Natural killer cell (primary cell): ENCODE data around the gene NUDCD2. TPM values are rescaled to one million over a fixed set of nuclear protein-coding genes. Genes with fewer than 3 reads are reported as not detected.
"Not testable (repeated sequence)": the region's sequence is repeated elsewhere in the genome, so short reads cannot be mapped to it uniquely, and the experiment has no call there.

Source experiments
- ATAC-seq, 3 donors: fragments of 150-1000 bp in 2 of 3; fragments of 200-7000 bp in 1 of 3; cut with Tn5 transposase; 1 replicate in 1 of 3; 2 replicates in 2 of 3; pipeline ENCODE4 v1.10.0; 2021; ENCODE audit warnings: mild to moderate bottlenecking in 2 of 3, moderate library complexity in 2 of 3
- DNase-seq, 2 donors: peaks; one replicate each; pipeline versions ENCODE4 v3.0.0 to v3.0.0-alpha.2; 2013 to 2021; ENCODE audit warnings: mixed read lengths in 1 of 2
- H3K27ac ChIP-seq: one replicate; pipeline ENCODE4 v1.5.1; 2013; ENCODE audit warnings: mild to moderate bottlenecking, low read length
- H3K27me3 ChIP-seq: one replicate; pipeline ENCODE4 v1.6.1; 2013; ENCODE audit warnings: low read length; ENCODE audit not compliant: control insufficient read depth, insufficient read depth
- H3K36me3 ChIP-seq: one replicate; pipeline ENCODE4 v1.6.1; 2013; ENCODE audit warnings: low read length; ENCODE audit not compliant: control insufficient read depth, insufficient read depth
- H3K4me1 ChIP-seq: one replicate; pipeline ENCODE4 v1.6.1; 2013; ENCODE audit warnings: low read length; ENCODE audit not compliant: control insufficient read depth, insufficient read depth
- H3K4me3 ChIP-seq: one replicate; pipeline ENCODE4 v1.5.1; 2013; ENCODE audit warnings: low read length
- H3K9me3 ChIP-seq: one replicate; pipeline ENCODE4 v1.6.1; 2013; ENCODE audit warnings: low read length; ENCODE audit not compliant: control insufficient read depth, insufficient read depth
- H3K27ac Mint-ChIP-seq, 2 donors: one replicate each; pipeline ENCODE4 v1.8.0; 2022; ENCODE audit warnings: mild to moderate bottlenecking in 2 of 2, mixed read lengths in 2 of 2, moderate library complexity in 1 of 2
- H3K27me3 Mint-ChIP-seq, 2 donors: one replicate each; pipeline ENCODE4 v1.8.0; 2022; ENCODE audit warnings: low read depth in 2 of 2, mixed read lengths in 2 of 2
- H3K36me3 Mint-ChIP-seq: one replicate; pipeline ENCODE4 v1.8.0; 2022; ENCODE audit warnings: mixed read lengths
- H3K4me1 Mint-ChIP-seq, 2 donors: one replicate each; pipeline ENCODE4 v1.8.0; 2022; ENCODE audit warnings: mixed read lengths in 2 of 2
- H3K4me3 Mint-ChIP-seq: one replicate; pipeline ENCODE4 v1.8.0; 2022; ENCODE audit warnings: mild to moderate bottlenecking, moderate library complexity, mixed read lengths
- H3K9me3 Mint-ChIP-seq, 2 donors: one replicate each; pipeline ENCODE4 v1.8.0; 2022; ENCODE audit warnings: mixed read lengths in 2 of 2
- WGBS: methylation state at CpG from one replicate; pipeline ENCODE4 v1.1.7; 2013; ENCODE audit warnings: missing lambda C conversion rate; ENCODE audit not compliant: insufficient coverage; 5-methylcytosine and 5-hydroxymethylcytosine counted together
- intact Hi-C: fragments of 100-400 bp; cut with micrococcal nuclease; formaldehyde crosslinking; loops from one replicate; pipeline ENCODE4 v1.14.2; 2022
- total RNA-seq, 4 donors: library from RNA; stranded (reverse); fragments of 120-200 nt in 1 of 4; gene quantifications; one replicate each; pipeline versions ENCODE4 v1.2.3 to v1.2.4, GENCODE V29; 2013 to 2022
- TF ChIP-seq, protein P1 (sequence below): fragments of 200-600 bp; IDR thresholded peaks from one replicate; pipeline ENCODE4 v1.8.0; 2022; ENCODE audit warnings: antibody characterized with exemption

The NUDCD2 gene
- total RNA-seq, 3 donors from 2014 or later (not counting 1 experiment from before 2014, with no cell fraction given): 13.2 to 24.7 (median 21.7) TPM

- TF ChIP-seq, protein P1, sequence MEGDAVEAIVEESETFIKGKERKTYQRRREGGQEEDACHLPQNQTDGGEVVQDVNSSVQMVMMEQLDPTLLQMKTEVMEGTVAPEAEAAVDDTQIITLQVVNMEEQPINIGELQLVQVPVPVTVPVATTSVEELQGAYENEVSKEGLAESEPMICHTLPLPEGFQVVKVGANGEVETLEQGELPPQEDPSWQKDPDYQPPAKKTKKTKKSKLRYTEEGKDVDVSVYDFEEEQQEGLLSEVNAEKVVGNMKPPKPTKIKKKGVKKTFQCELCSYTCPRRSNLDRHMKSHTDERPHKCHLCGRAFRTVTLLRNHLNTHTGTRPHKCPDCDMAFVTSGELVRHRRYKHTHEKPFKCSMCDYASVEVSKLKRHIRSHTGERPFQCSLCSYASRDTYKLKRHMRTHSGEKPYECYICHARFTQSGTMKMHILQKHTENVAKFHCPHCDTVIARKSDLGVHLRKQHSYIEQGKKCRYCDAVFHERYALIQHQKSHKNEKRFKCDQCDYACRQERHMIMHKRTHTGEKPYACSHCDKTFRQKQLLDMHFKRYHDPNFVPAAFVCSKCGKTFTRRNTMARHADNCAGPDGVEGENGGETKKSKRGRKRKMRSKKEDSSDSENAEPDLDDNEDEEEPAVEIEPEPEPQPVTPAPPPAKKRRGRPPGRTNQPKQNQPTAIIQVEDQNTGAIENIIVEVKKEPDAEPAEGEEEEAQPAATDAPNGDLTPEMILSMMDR: no peak
- 73% methylated on average over 2 of the region's 2 CpGs for WGBS
Observed at GRCh38 chr5:163402007-163402406, 57.9 kb downstream of the NUDCD2 start.

GRCh38 chr5:163401271-163401670 lies 58.6 kb downstream of the NUDCD2 start:
- no peak overlapping the region for H3K4me3 ChIP-seq
- no peaks in the 10 kb centered on the region for H3K36me3 ChIP-seq
- DNase-seq: no peak
- H3K4me1 ChIP-seq: no peaks in the 10 kb centered on the region
- TF ChIP-seq, protein P1: no peak
- H3K4me3 Mint-ChIP-seq: no peak overlapping the region
- H3K4me1 Mint-ChIP-seq: no peaks in the 10 kb centered on the region
- H3K27me3 Mint-ChIP-seq: peaks cover 10 to 37% of the 10 kb centered on the region in 2 donors
- H3K27me3 ChIP-seq: no peaks in the 10 kb centered on the region
- no peak for ATAC-seq
- H3K9me3 ChIP-seq: no peaks in the 10 kb centered on the region
- H3K36me3 Mint-ChIP-seq: no peaks in the 10 kb centered on the region
- intact Hi-C loops: no loop called here
- WGBS: 94% methylated on average over 4 of the region's 4 CpGs
- H3K27ac ChIP-seq: no peak overlapping the region
- H3K27ac Mint-ChIP-seq: no peak overlapping the region
- no peaks in the 10 kb centered on the region for H3K9me3 Mint-ChIP-seq

More at GRCh38 chr5:163402007-163402406, 57.9 kb downstream of the NUDCD2 start:
- intact Hi-C loops: no loop called here
- no peaks in the 10 kb centered on the region for H3K4me1 ChIP-seq
- ATAC-seq (no peak), DNase-seq (no peak)
- H3K27ac ChIP-seq: no peak overlapping the region
- no peaks in the 10 kb centered on the region for H3K36me3 ChIP-seq
- H3K9me3 ChIP-seq: no peaks in the 10 kb centered on the region
- Mint-ChIP-seq H3K36me3 (no peaks in the 10 kb centered on the region), H3K27me3 (peaks cover 10 to 37% of the 10 kb centered on the region in 2 donors), H3K4me3 (no peak overlapping the region), H3K27ac (no peak overlapping the region), H3K9me3 (no peaks in the 10 kb centered on the region), H3K4me1 (peaks cover 0 to 2% of the 10 kb centered on the region in 2 donors)
- H3K27me3 ChIP-seq: no peaks in the 10 kb centered on the region
- H3K4me3 ChIP-seq: no peak overlapping the region

GRCh38 chr5:163399923-163400322 lies 60.0 kb downstream of the NUDCD2 start:
- Histone ChIP-seq H3K27me3 (no peaks in the 10 kb centered on the region), H3K36me3 (no peaks in the 10 kb centered on the region), H3K27ac (no peak overlapping the region), H3K4me1 (no peaks in the 10 kb centered on the region), H3K9me3 (no peaks in the 10 kb centered on the region), H3K4me3 (no peak overlapping the region)
- intact Hi-C loops: no loop called here
- DNase-seq (no peak), ATAC-seq (no peak)
- TF ChIP-seq, protein P1: no peak
- no peak overlapping the region for H3K4me3 Mint-ChIP-seq
- H3K27ac Mint-ChIP-seq: no peak overlapping the region
- H3K27me3 Mint-ChIP-seq: peaks cover 10 to 37% of the 10 kb centered on the region in 2 donors
- H3K36me3 Mint-ChIP-seq: no peaks in the 10 kb centered on the region
- 71% methylated on average over 4 of the region's 4 CpGs for WGBS
- no peaks in the 10 kb centered on the region for H3K4me1 Mint-ChIP-seq
- no peaks in the 10 kb centered on the region for H3K9me3 Mint-ChIP-seq

GRCh38 chr5:163397354-163397753 lies 62.5 kb downstream of the NUDCD2 start:
- Histone ChIP-seq H3K36me3 (no peaks in the 10 kb centered on the region), H3K27ac (no peak overlapping the region), H3K9me3 (no peaks in the 10 kb centered on the region), H3K4me3 (no peak overlapping the region), H3K27me3 (no peaks in the 10 kb centered on the region), H3K4me1 (no peaks in the 10 kb centered on the region)
- H3K27me3 Mint-ChIP-seq: peaks cover 18 to 24% of the 10 kb centered on the region in 2 donors
- intact Hi-C loops: no loop called here
- no peaks in the 10 kb centered on the region for H3K36me3 Mint-ChIP-seq
- H3K4me3 Mint-ChIP-seq: no peak overlapping the region
- no peaks in the 10 kb centered on the region for H3K4me1 Mint-ChIP-seq
- H3K27ac Mint-ChIP-seq: no peak overlapping the region
- TF ChIP-seq, protein P1: no peak
- ATAC-seq (no peak), DNase-seq (no peak)
- H3K9me3 Mint-ChIP-seq: no peaks in the 10 kb centered on the region

DNA sequence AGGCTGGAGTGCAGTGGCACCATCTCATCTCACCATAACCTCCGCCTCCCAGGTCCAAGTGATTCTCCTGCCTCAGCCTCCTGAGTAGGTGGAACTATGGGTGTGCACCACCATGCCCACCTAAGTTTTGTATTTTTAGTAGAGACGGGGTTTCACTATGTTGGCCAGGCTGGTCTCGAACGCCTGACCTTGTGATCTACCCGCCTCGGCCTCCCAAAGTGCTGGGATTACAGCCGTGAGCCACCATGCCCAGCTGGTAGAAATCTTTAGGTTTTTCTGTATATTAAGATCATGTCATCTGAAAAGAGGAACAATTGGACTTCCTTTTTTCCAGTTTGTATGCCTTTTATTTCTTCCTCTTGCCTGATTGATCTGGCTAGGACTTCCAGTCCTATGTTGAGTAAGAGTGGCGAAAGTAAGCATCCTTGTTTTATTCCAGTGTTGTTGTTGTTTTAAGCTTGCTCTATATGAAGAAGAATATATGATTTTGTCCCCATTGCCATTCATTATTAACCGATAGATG lies 63.0 kb downstream of the NUDCD2 start:
- peaks cover 18 to 24% of the 10 kb centered on the region in 2 donors for H3K27me3 Mint-ChIP-seq
- H3K27me3 ChIP-seq, H3K4me3 Mint-ChIP-seq, ATAC-seq, H3K4me1 Mint-ChIP-seq, H3K4me1 ChIP-seq, H3K36me3 ChIP-seq, intact Hi-C loops, H3K4me3 ChIP-seq, H3K27ac ChIP-seq, H3K27ac Mint-ChIP-seq, H3K9me3 Mint-ChIP-seq, H3K9me3 ChIP-seq, DNase-seq, H3K36me3 Mint-ChIP-seq: not testable (repeated sequence)
- WGBS: 65% methylated on average over 7 of the region's 9 CpGs
